Activated gamma-delta T cell treated with anti-CD3 and anti-CD28 coated beads, Interleukin-2, amount 50 U/mL, for 16 hours (primary cell): ENCODE measurements around the gene AURKAIP1.

ENCODE experiments used
- DNase-seq: peaks from one replicate; pipeline ENCODE4 v3.0.0-alpha.2; 2020; ENCODE audit warnings: low read depth

The AURKAIP1 gene

DNA sequence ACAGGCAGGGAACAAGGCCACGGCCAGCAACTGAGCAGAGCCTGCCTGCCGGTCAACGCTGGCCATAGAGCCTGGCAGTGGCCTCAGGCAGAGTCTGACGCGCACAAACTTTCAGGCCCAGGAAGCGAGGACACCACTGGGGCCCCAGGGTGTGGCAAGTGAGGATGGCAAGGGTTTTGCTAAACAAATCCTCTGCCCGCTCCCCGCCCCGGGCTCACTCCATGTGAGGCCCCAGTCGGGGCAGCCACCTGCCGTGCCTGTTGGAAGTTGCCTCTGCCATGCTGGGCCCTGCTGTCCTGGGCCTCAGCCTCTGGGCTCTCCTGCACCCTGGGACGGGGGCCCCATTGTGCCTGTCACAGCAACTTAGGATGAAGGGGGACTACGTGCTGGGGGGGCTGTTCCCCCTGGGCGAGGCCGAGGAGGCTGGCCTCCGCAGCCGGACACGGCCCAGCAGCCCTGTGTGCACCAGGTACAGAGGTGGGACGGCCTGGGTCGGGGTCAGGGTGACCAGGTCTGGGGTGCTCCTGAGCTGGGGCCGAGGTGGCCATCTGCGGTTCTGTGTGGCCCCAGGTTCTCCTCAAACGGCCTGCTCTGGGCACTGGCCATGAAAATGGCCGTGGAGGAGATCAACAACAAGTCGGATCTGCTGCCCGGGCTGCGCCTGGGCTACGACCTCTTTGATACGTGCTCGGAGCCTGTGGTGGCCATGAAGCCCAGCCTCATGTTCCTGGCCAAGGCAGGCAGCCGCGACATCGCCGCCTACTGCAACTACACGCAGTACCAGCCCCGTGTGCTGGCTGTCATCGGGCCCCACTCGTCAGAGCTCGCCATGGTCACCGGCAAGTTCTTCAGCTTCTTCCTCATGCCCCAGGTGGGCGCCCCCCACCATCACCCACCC, 43.7 kb downstream of the AURKAIP1 start, which contains the start of gene TAS1R3:
TSS of gene TAS1R3 (plus strand) at position 213 of the 898 bp plus-strand sequence. CDS start at position 279, 66 bp downstream.
- no peak for DNase-seq

DNA sequence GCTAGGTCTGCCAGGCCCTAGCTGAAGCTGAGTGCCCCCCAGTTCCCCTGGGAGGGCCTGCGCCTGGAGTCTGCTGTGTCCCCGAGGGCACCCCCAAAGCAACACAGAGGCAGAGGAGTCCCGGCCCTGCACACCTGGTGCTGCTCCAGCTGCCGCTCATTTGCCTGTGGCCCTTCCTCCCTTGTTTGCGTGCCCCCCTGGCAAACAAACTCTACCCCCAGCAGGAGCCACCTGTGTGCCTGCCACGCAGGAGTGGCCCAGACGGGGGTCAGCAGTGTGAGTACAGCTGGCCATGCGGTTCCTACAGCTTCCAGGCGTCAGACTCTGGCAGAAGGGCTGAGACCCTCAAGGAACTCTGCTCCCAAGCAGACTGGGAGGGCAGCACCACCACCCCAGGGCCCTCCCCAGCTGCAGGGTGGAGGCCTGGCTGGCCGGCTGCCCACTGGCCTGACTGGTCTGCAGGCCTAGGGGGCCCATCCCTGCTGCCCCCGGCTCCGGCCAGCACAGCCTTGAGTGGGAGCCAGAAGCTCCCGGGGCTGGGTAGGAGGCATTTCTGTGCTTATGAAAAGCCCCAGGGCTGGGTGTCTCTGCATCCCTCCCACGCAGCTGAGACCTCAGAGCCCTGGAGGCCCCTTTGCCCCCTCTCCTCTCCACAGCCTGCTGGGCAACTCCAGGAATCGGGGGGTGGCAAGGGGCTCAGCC, 44.5 kb downstream of the AURKAIP1 start:
- no peak for DNase-seq

DNA sequence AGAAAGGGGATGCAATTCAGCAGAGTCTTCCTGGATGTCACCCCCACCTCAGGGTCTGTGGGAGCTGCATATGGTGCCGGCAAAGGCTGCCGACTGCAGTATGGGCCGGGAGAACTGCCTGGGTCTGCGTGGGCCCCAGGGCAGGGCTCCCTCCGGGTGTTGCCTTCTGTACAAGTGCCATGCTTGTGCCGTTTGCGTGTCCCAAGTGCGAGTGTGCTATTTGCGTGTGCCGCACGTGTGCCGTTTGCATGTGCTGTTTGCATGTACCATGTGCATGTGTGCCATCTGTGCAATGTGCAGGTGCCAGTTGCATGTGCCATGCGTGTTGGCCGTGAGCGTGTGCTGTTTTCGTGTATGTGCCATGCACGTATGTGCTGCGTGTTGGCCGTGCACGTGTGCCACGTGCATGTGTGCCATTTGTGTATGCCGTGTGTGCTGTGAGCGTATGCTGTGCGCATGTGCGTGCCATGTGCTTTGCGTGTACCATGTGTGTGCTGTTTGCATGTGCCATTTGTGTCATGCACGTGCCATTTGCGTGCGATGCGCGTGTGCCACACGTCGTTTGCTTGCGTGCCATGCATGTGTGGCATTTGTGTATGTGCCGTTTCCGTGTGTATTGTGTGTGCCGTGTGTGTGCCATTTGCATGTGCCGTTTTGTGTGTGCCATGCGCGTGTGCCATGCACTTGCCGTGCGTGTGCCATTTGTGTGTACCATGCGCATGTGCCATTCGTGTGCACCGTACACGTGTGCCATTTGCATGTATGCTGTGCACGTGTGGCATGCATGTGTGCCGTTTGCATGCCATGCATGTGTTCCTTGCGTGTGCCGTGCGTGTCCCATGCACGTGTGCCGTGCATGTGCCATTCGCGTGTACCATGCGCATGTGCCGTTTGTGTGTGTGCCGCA, 45.5 kb downstream of the AURKAIP1 start:
- no peak for DNase-seq

- no peak for DNase-seq
Measured at GRCh38 chr1:1328254-1328653, 46.8 kb downstream of the AURKAIP1 start.

DNA sequence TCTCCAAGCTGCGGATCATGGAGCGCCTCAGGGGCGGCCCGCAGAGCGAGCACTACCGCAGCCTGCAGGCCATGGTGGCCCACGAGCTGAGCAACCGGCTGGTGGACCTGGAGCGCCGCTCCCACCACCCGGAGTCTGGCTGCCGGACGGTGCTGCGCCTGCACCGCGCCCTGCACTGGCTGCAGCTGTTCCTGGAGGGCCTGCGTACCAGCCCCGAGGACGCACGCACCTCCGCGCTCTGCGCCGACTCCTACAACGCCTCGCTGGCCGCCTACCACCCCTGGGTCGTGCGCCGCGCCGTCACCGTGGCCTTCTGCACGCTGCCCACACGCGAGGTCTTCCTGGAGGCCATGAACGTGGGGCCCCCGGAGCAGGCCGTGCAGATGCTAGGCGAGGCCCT, 47.7 kb downstream of the AURKAIP1 start:
- DNase-seq, result no peak

- no peak for DNase-seq
Measured at GRCh38 chr1:1326075-1326605, 48.9 kb downstream of the AURKAIP1 start.

GRCh38 chr1:1325288-1326074, 49.5 kb downstream of the AURKAIP1 start:
- DNase-seq, result no peak

GRCh38 chr1:1324524-1325287, 50.3 kb downstream of the AURKAIP1 start, which contains the start of the genes CPTP and INTS11:
CPTP (plus strand) TSS chr1:1324802; CDS start chr1:1326911, 2,109 bp downstream.
INTS11 (minus strand) TSS chr1:1324660; CDS start chr1:1324608, 52 bp downstream.
- peak; percentile 93 for DNase-seq

- DNase-seq, result no peak
Measured at GRCh38 chr1:1324084-1324523, 50.9 kb downstream of the AURKAIP1 start.
